ENCODE results near the gene SLC39A3. TPM values are rescaled to one million over a fixed set of nuclear protein-coding genes. Genes with fewer than 3 reads are reported as not detected.

SLC39A3 gene
- total and polyA plus RNA-seq, 10 of the 15 experiments (the other 5 are each of a cell fraction or from before 2014, with no cell fraction given), result 0.63 to 67.1 (median 51.2) TPM

DNA sequence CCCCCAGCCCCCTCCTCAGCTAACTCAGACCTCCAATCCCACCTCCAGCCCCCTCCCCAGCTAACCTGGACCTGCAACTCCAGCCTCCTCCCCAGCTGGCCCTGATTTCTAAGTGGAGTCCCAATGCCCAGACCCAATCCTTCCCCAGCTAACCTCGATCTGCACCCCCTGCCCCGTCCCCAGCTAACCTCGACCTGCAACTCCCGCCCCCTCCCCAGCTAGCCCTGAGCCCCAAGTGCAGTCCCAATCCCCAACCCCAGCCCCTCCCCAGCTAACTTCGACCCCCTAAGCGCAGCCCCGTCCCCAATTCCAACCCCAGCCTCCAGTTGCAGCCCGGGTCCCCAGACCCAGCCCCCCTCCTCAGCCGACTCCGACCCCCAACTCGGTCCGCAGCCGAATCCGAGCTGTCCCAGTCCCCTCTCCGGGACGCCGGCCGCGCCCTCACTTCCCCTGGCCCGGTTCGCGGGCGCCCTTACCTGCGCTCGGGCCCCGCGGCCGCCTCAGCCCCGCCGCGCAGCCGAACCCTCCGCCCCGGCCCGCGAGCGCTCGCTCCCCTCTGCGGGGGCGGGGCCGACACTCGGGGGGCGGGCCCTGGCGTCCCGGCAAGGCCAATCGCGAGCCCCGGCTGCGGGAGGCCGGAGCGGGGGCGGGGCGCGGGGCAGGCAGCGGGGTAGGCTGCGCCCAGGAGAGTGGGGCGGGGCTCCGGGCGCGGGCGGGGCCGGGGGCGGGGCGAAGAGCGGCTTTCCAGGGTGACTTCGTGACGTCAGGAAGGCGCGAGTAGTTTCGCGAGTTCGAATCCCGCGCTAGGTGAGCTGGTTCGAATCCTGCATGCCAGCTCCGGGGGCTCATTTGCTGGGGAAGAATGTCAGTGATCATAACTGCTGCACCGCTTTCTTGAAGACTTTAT, 37.4 kb downstream of the SLC39A3 start, which contains the start of gene GNG7 (continued):
- no peak for TF ChIP-seq MEF2B (IDR thresholded peaks at IDR 0.05; ENCODE audit: partially characterized antibody, poor library complexity, severe bottlenecking)
- TF ChIP-seq NBN (IDR thresholded peaks at IDR 0.05), result 0 out of 2 replicates have a peak, but pooled peaks have one; percentile 34
- TF ChIP-seq, protein P1, sequence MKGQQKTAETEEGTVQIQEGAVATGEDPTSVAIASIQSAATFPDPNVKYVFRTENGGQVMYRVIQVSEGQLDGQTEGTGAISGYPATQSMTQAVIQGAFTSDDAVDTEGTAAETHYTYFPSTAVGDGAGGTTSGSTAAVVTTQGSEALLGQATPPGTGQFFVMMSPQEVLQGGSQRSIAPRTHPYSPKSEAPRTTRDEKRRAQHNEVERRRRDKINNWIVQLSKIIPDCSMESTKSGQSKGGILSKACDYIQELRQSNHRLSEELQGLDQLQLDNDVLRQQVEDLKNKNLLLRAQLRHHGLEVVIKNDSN (IDR thresholded peaks at IDR 0.05; ENCODE audit: borderline replicate concordance, extremely low read length, insufficient read depth, low read depth, low read length), result no peak
- no peak for TF ChIP-seq EED (IDR thresholded peaks at IDR 0.05; ENCODE audit: low read depth)
- TF ChIP-seq DPF2 (IDR thresholded peaks at IDR 0.05), result no peak
- TF ChIP-seq MTA2 (IDR thresholded peaks at IDR 0.05; ENCODE audit: low read depth), result no peak
- no peak for TF ChIP-seq YBX1 (IDR thresholded peaks at IDR 0.05)
- TF ChIP-seq ZNF207 (IDR thresholded peaks at IDR 0.05; ENCODE audit: borderline replicate concordance), result no peak
- TF ChIP-seq, protein P2, sequence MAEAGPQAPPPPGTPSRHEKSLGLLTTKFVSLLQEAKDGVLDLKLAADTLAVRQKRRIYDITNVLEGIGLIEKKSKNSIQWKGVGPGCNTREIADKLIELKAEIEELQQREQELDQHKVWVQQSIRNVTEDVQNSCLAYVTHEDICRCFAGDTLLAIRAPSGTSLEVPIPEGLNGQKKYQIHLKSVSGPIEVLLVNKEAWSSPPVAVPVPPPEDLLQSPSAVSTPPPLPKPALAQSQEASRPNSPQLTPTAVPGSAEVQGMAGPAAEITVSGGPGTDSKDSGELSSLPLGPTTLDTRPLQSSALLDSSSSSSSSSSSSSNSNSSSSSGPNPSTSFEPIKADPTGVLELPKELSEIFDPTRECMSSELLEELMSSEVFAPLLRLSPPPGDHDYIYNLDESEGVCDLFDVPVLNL (IDR thresholded peaks at IDR 0.05; ENCODE audit: low read depth, low read length), result 0 out of 2 replicates have a peak, but pooled peaks have one; percentile 22
- TF ChIP-seq CBX3 (IDR thresholded peaks at IDR 0.05; ENCODE audit: borderline replicate concordance, low read depth), result no peak
- no peak for TF ChIP-seq ZSCAN29 (IDR thresholded peaks at IDR 0.05)
- TF ChIP-seq NFYA (IDR thresholded peaks at IDR 0.05; ENCODE audit: borderline replicate concordance, low read depth, low read length), result no peak
- TF ChIP-seq, protein P3, sequence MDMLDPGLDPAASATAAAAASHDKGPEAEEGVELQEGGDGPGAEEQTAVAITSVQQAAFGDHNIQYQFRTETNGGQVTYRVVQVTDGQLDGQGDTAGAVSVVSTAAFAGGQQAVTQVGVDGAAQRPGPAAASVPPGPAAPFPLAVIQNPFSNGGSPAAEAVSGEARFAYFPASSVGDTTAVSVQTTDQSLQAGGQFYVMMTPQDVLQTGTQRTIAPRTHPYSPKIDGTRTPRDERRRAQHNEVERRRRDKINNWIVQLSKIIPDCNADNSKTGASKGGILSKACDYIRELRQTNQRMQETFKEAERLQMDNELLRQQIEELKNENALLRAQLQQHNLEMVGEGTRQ (IDR thresholded peaks at IDR 0.05; ENCODE audit: borderline replicate concordance, low read depth, low read length), result no peak
- TF ChIP-seq BACH1 (IDR thresholded peaks at IDR 0.05; ENCODE audit: borderline replicate concordance), result peak; percentile 61; the same call in 1 of the 2 replicates
- no peak for TF ChIP-seq RAD51 (IDR thresholded peaks at IDR 0.05)
- no peak for TF ChIP-seq ZNF384 (IDR thresholded peaks at IDR 0.05; ENCODE audit: borderline replicate concordance, low read depth, low read length)
- TF ChIP-seq BCL11A (IDR thresholded peaks at IDR 0.05; ENCODE audit: low read depth, low read length), result no peak
- TF ChIP-seq HDAC6 (IDR thresholded peaks at IDR 0.05; ENCODE audit: unreplicated experiment), result no peak
- no peak for TF ChIP-seq MXI1 (IDR thresholded peaks at IDR 0.05; ENCODE audit: low read depth, low read length)
- TF ChIP-seq CBX5 (IDR thresholded peaks at IDR 0.05; ENCODE audit: low read depth), result no peak
- TF ChIP-seq, protein P4, sequence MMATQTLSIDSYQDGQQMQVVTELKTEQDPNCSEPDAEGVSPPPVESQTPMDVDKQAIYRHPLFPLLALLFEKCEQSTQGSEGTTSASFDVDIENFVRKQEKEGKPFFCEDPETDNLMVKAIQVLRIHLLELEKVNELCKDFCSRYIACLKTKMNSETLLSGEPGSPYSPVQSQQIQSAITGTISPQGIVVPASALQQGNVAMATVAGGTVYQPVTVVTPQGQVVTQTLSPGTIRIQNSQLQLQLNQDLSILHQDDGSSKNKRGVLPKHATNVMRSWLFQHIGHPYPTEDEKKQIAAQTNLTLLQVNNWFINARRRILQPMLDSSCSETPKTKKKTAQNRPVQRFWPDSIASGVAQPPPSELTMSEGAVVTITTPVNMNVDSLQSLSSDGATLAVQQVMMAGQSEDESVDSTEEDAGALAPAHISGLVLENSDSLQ (IDR thresholded peaks at IDR 0.05), result no peak
- no peak for TF ChIP-seq CBFB (IDR thresholded peaks at IDR 0.05; ENCODE audit: low read depth)
- no peak for TF ChIP-seq RCOR1 (conservative IDR thresholded peaks at IDR 0.05; ENCODE audit: low read depth, low read length)

Measured in GM12878 (cell line).